ENCODE measurements around the gene LFNG.

DNA sequence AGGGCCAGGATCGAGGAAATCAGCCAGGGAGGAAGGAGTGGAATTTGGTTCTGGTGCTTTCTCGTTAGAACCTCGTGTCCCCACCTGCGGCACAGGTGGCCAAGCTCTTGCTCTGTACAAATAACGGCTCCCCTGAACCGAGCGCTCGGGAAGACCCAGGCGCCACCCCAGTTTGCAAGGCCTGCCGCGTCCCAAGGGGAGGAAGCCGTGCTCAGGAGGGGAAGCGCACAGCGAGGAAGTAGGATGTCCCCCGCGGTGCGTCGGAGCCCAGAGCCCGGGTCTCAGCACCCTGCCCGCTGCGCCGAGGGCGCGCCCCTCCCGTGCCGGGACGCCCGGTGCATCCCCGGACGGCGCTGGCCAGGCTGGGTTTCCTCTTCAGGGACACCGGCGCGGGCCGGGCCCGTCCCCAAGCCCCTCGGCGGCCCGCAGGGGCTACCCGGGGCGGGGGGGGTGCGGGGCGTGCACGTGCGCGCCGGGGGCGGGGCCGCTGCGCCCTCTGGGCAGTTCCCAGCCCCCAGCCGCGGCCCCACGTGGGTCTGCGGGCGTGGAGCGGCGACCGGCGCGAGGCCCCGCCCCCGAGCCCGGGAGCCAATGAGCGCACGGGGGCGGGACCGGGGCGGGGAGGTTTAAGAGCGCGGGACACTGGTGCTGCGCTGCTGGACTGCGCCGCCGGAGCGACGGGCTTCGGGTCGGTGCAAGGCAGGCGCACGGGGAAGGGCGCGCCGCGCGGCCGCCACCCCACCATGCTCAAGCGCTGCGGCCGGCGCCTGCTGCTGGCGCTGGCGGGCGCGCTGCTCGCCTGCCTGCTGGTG lies at the start of gene LFNG:
- TF ChIP-seq, protein P1, sequence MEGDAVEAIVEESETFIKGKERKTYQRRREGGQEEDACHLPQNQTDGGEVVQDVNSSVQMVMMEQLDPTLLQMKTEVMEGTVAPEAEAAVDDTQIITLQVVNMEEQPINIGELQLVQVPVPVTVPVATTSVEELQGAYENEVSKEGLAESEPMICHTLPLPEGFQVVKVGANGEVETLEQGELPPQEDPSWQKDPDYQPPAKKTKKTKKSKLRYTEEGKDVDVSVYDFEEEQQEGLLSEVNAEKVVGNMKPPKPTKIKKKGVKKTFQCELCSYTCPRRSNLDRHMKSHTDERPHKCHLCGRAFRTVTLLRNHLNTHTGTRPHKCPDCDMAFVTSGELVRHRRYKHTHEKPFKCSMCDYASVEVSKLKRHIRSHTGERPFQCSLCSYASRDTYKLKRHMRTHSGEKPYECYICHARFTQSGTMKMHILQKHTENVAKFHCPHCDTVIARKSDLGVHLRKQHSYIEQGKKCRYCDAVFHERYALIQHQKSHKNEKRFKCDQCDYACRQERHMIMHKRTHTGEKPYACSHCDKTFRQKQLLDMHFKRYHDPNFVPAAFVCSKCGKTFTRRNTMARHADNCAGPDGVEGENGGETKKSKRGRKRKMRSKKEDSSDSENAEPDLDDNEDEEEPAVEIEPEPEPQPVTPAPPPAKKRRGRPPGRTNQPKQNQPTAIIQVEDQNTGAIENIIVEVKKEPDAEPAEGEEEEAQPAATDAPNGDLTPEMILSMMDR (IDR thresholded peaks at IDR 0.05): no peak
- peak; percentile 91 for TF ChIP-seq POLR2A (IDR thresholded peaks at IDR 0.05)
